ENCODE measurements around the gene TBC1D19. TPM values are rescaled to one million over a fixed set of nuclear protein-coding genes. Genes with fewer than 3 reads are reported as not detected.

The TBC1D19 gene
- total and polyA plus RNA-seq, 2 of the 4 experiments (the other 2 are of a cell fraction), result 9.9 to 17.6 TPM

DNA sequence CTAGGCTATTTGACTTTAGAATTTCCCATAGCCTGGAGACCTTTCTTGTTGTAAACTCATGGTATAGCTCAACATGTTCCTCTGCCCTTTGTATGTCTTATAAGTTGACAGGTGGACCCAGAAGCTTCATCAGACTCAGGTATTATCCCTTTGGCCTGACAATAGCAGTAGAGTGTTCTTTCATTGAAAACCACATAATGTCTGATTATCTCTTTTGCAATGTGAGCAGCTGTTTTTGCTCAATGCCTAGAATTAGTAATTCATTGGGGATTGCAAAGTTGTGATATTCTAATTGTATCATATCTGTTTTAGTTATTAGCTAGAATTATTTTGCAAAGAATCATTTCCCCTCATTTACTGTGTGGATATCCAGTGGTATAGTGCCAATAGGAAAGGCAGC lies 27.5 kb downstream of the TBC1D19 start:
- peaks cover 2% of the 10 kb centered on the region; the same call in 1 of the 2 replicates for H3K36me3 ChIP-seq (ENCODE audit: control insufficient read depth, insufficient read depth, low read length)
- in situ Hi-C loops (cut with MboI; ENCODE audit: low sequenced_read_pairs) (no loop called here), dilution Hi-C loops (cut with HindIII; ENCODE audit: low sequenced_read_pairs, unreplicated experiment) (no loop called here), intact Hi-C loops (cut with micrococcal nuclease) (no loop called here)
- H3K79me1 ChIP-seq (ENCODE audit: low read depth in 1 of 2, low read length in 2 of 2), result peaks cover 8 to 25% of the 10 kb centered on the region in 2 experiments
- H3K4me2 ChIP-seq (ENCODE audit: low read depth, low read length), result no peak overlapping the region
- CTCF ChIA-PET, result no interaction called here
- no peak for ATAC-seq (ENCODE audit: low read depth)
- BruUV-seq (replicated peaks), result no TSS peak
- no peak overlapping the region for H4K8ac ChIP-seq (ENCODE audit: low read depth in 2 of 2, low read length in 2 of 2)
- no peak overlapping the region for H2BK20ac ChIP-seq (ENCODE audit: low read depth, low read length)
- no peaks in the 10 kb centered on the region for H3K9me3 ChIP-seq (ENCODE audit: control insufficient read depth, insufficient read depth, low read length)
- H3K14ac ChIP-seq (replicated peaks; ENCODE audit: low read depth, low read length), result no peak overlapping the region
- no peak overlapping the region for H2BK120ac ChIP-seq (ENCODE audit: low read depth, low read length)
- H2BK15ac ChIP-seq (ENCODE audit: low read depth, low read length), result no peak overlapping the region
- DNase-seq, result no peak
- H3K4ac ChIP-seq (ENCODE audit: low read depth, low read length), result no peak overlapping the region
- H2AK5ac ChIP-seq (ENCODE audit: low read depth, low read length), result no peak overlapping the region
- H4K20me1 ChIP-seq (ENCODE audit: insufficient read depth, low read length), result no peaks in the 10 kb centered on the region
- H3K27me3 ChIP-seq (ENCODE audit: control insufficient read depth, insufficient read depth, low read length), result no peaks in the 10 kb centered on the region
- peaks cover 7% of the 10 kb centered on the region for H3K4me1 ChIP-seq (ENCODE audit: control insufficient read depth, insufficient read depth, low read length)
- H3K4me3 ChIP-seq (ENCODE audit: insufficient read depth, low read depth, low read length), result no peak overlapping the region
- H3K9me1 ChIP-seq (ENCODE audit: insufficient read depth, low read length), result no peaks in the 10 kb centered on the region
- H2AFZ ChIP-seq (replicated peaks; ENCODE audit: low read length, poor library complexity), result no peak overlapping the region
- no peak overlapping the region for H3K23ac ChIP-seq (ENCODE audit: low read depth, low read length)
- no peak overlapping the region for H3K56ac ChIP-seq (ENCODE audit: extremely low read depth, insufficient read depth, low read length)
- POLR2A ChIA-PET (ENCODE audit: unreplicated experiment), result no interaction called here
- no peak overlapping the region for H2AK9ac ChIP-seq (replicated peaks; ENCODE audit: low read depth, low read length, poor library complexity)
- no peak overlapping the region for H3K27ac ChIP-seq (ENCODE audit: insufficient read depth, low read length)
- H3K9ac ChIP-seq (ENCODE audit: low read depth, low read length), result no peak overlapping the region
- no peak overlapping the region for H2BK5ac ChIP-seq (ENCODE audit: low read depth, low read length, poor library complexity, severe bottlenecking)
- TF ChIP-seq MAZ (IDR thresholded peaks at IDR 0.05; ENCODE audit: borderline replicate concordance, low read depth, low read length), result no peak
- no peak for TF ChIP-seq RCOR1 (IDR thresholded peaks at IDR 0.05; ENCODE audit: insufficient replicate concordance, low read length)
- TF ChIP-seq FOS (IDR thresholded peaks at IDR 0.05; ENCODE audit: low read depth, low read length), result no peak
- no peak for TF ChIP-seq MXI1 (IDR thresholded peaks at IDR 0.05; ENCODE audit: borderline replicate concordance, low read depth, low read length)
- no peak for TF ChIP-seq CEBPB (IDR thresholded peaks at IDR 0.05; ENCODE audit: low read depth, low read length)
- TF ChIP-seq, protein P1, sequence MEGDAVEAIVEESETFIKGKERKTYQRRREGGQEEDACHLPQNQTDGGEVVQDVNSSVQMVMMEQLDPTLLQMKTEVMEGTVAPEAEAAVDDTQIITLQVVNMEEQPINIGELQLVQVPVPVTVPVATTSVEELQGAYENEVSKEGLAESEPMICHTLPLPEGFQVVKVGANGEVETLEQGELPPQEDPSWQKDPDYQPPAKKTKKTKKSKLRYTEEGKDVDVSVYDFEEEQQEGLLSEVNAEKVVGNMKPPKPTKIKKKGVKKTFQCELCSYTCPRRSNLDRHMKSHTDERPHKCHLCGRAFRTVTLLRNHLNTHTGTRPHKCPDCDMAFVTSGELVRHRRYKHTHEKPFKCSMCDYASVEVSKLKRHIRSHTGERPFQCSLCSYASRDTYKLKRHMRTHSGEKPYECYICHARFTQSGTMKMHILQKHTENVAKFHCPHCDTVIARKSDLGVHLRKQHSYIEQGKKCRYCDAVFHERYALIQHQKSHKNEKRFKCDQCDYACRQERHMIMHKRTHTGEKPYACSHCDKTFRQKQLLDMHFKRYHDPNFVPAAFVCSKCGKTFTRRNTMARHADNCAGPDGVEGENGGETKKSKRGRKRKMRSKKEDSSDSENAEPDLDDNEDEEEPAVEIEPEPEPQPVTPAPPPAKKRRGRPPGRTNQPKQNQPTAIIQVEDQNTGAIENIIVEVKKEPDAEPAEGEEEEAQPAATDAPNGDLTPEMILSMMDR (conservative IDR thresholded peaks at IDR 0.05; ENCODE audit: low read depth, low read length), result no peak
- no peak for TF ChIP-seq SMC3 (IDR thresholded peaks at IDR 0.05; ENCODE audit: low read depth, low read length)
- H4K91ac ChIP-seq (ENCODE audit: insufficient read depth, low read depth, low read length), result no peak overlapping the region
- no peak overlapping the region for H4K5ac ChIP-seq (ENCODE audit: low read depth, low read length)
- H3K18ac ChIP-seq (ENCODE audit: low read depth, low read length), result no peak overlapping the region

Data from IMR-90 (cell line).